ENCODE measurements around the gene TRAPPC3L.

DNA sequence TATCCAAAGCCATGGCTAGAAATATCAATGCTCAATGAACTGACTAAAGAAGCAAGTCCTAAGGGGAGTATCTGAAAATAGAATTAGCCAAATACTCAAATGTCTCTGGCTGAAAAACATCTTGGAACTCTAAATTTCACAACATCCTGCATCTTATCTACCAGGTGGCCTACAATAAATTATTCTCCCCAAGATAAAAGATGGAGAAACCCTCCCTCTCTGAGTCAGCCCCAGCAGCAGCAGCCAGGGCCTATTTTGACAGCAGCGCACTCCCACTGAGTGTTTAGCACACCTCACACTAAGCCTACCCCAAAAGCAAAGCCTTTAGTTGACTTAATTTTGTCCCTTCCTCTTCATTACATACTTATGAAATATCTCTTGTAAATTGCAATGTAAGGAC is 78.4 kb downstream of the TRAPPC3L start:
- no peak for TF ChIP-seq RFXAP (CRISPR knock-in tag; IDR thresholded peaks at IDR 0.05; ENCODE audit: borderline replicate concordance)
- no peak for TF ChIP-seq TCF7L2 (IDR thresholded peaks at IDR 0.05; ENCODE audit: low read depth, low read length)
- TF ChIP-seq SMAD3 (CRISPR knock-in tag; IDR thresholded peaks at IDR 0.05): no peak
- no peak for TF ChIP-seq TEAD3 (CRISPR knock-in tag; optimal IDR thresholded peaks at IDR 0.05; ENCODE audit: borderline replicate concordance)
- no peak for TF ChIP-seq ZNF496 (CRISPR knock-in tag; IDR thresholded peaks at IDR 0.05; ENCODE audit: insufficient replicate concordance)
- TF ChIP-seq YEATS2 (CRISPR knock-in tag; IDR thresholded peaks at IDR 0.05; ENCODE audit: borderline replicate concordance): no peak
- TF ChIP-seq TP53 (CRISPR knock-in tag; conservative IDR thresholded peaks at IDR 0.05): no peak
- TF ChIP-seq ZBTB21 (CRISPR knock-in tag; IDR thresholded peaks at IDR 0.05): no peak

Data from HepG2 (cell line).